ENCODE results near the gene STEEP1. TPM values are rescaled to one million over a fixed set of nuclear protein-coding genes. Genes with fewer than 3 reads are reported as not detected.
A peak's percentile ranks its signal among the peaks of the same experiment; 100 is the strongest.

The STEEP1 gene
- total RNA-seq, 1 experiment from 2014 or later, result 28.2 TPM

GRCh38 chrX:119512146-119512800 is 52.9 kb downstream of the STEEP1 start:
- Histone ChIP-seq H3K79me2 (ENCODE audit: insufficient read depth, low read length) (no peaks in the 10 kb centered on the region), H3K36me3 (ENCODE audit: control insufficient read depth in 1 of 2, insufficient read depth in 2 of 2, low read length in 2 of 2) (no peaks in the 10 kb centered on the region), H3K4me1 (ENCODE audit: control insufficient read depth in 1 of 2, insufficient read depth in 2 of 2, low read length in 2 of 2) (peaks cover 0 to 10% of the 10 kb centered on the region in 2 experiments; a peak in 2 of 4 replicates), H3K27ac (ENCODE audit: low read depth, low read length) (no peak overlapping the region), H3K4me2 (ENCODE audit: low read length) (peak overlapping the region; percentile 21; the same call in 1 of the 2 replicates), H3K27me3 (ENCODE audit: insufficient read depth, low read length) (no peaks in the 10 kb centered on the region), H3K9ac (ENCODE audit: low read length) (no peak overlapping the region), H3K9me2 (ENCODE audit: insufficient read depth) (no peaks in the 10 kb centered on the region), H2AFZ (ENCODE audit: low read depth, low read length, poor library complexity, severe bottlenecking) (peak overlapping the region; percentile 54), H4K20me1 (ENCODE audit: insufficient read depth) (no peaks in the 10 kb centered on the region), H3K4me3 (replicated peaks in 1 of 2; ENCODE audit: low read depth in 1 of 2, low read length in 2 of 2) (no peak overlapping the region), H3K9me3 (ENCODE audit: control insufficient read depth in 1 of 2, insufficient read depth in 1 of 2, low read depth in 1 of 2, low read length in 2 of 2) (no peaks in the 10 kb centered on the region)
- ChIA-PET POLR2A (interaction anchor here (0.6 to 1.5 kb wide), 5 partner anchors 9 to 590 kb away, joined by 3 to 5 read pairs (median 4); no protein-coding TSS in a partner anchor), CTCF (interaction anchor here (0.8 to 3.6 kb wide), 15 partner anchors 9 to 272 kb away, joined by 3 to 36 read pairs (median 4); partner anchors contain the start of gene SOWAHD), RAD21 (ENCODE audit: low non-redundant PET in 1 of 2, low total read pairs in 2 of 2, uncharacterized antibody in 2 of 2, unreplicated experiment in 2 of 2) (interaction anchor here (0.6 to 1.3 kb wide), 6 partner anchors 9 to 446 kb away, joined by 3 to 7 read pairs (median 4); no protein-coding TSS in a partner anchor)
- no TSS peak for BruUV-seq (replicated peaks)
- intact Hi-C loops (cut with micrococcal nuclease), result loop anchor here (1.0 to 10.0 kb wide), 3 partner anchors 24 to 243 kb away; partner anchors contain the start of gene SOWAHD
- DNase-seq (ENCODE audit: low read depth, low spot score), result peak; percentile 48
- ATAC-seq, result peak; percentile 97
- TF ChIP-seq ZFX (IDR thresholded peaks at IDR 0.05) (no peak), EZH2phosphoT487 (IDR thresholded peaks at IDR 0.05; ENCODE audit: borderline replicate concordance) (no peak), CTCF (IDR thresholded peaks at IDR 0.05 in 2 of 3, conservative IDR thresholded peaks at IDR 0.05 in 1 of 3; ENCODE audit: borderline replicate concordance in 1 of 3, insufficient read depth in 1 of 3, low read depth in 2 of 3, low read length in 2 of 3) (peak; percentile 64 to 91 (median 64)), RAD21 (IDR thresholded peaks at IDR 0.05; ENCODE audit: low read depth) (peak; percentile 94), MAX (IDR thresholded peaks at IDR 0.05) (no peak), CEBPB (IDR thresholded peaks at IDR 0.05; ENCODE audit: low read depth) (no peak), CBX3 (IDR thresholded peaks at IDR 0.05; ENCODE audit: low read depth) (no peak), JUND (IDR thresholded peaks at IDR 0.05) (no peak), SP1 (IDR thresholded peaks at IDR 0.05; ENCODE audit: low read depth) (no peak), ZNF274 (IDR thresholded peaks at IDR 0.05; ENCODE audit: low read depth, low read length) (no peak), POLR2A (IDR thresholded peaks at IDR 0.05; ENCODE audit: borderline replicate concordance, extremely low read depth, insufficient read depth, insufficient read length) (no peak), SRF (IDR thresholded peaks at IDR 0.05; ENCODE audit: low read depth) (no peak), ZBTB33 (IDR thresholded peaks at IDR 0.05; ENCODE audit: extremely low read depth, insufficient replicate concordance, low read length) (no peak), EZH2 (IDR thresholded peaks at IDR 0.05) (no peak), SIN3A (IDR thresholded peaks at IDR 0.05; ENCODE audit: low read depth) (no peak), TCF7L2 (IDR thresholded peaks at IDR 0.05; ENCODE audit: borderline replicate concordance, extremely low read depth, insufficient read depth, insufficient read length) (no peak), ELF1 (IDR thresholded peaks at IDR 0.05; ENCODE audit: borderline replicate concordance, low read depth) (no peak), POLR2AphosphoS5 (IDR thresholded peaks at IDR 0.05; ENCODE audit: low read depth, low read length) (no peak), YY1 (IDR thresholded peaks at IDR 0.05; ENCODE audit: extremely low read depth, insufficient replicate concordance, low read depth, low read length) (peak; percentile 15), EGR1 (IDR thresholded peaks at IDR 0.05; ENCODE audit: low read depth) (no peak)
